Measurements from ENCODE around the gene ASNSD1. TPM values are rescaled to one million over a fixed set of nuclear protein-coding genes. Genes with fewer than 3 reads are reported as not detected.
"Not testable (repeated sequence)": the region's sequence is repeated elsewhere in the genome, so short reads cannot be mapped to it uniquely, and the experiment has no call there.

The ASNSD1 gene
- total RNA-seq, 1 donor from 2014 or later = 31.7 TPM

DNA sequence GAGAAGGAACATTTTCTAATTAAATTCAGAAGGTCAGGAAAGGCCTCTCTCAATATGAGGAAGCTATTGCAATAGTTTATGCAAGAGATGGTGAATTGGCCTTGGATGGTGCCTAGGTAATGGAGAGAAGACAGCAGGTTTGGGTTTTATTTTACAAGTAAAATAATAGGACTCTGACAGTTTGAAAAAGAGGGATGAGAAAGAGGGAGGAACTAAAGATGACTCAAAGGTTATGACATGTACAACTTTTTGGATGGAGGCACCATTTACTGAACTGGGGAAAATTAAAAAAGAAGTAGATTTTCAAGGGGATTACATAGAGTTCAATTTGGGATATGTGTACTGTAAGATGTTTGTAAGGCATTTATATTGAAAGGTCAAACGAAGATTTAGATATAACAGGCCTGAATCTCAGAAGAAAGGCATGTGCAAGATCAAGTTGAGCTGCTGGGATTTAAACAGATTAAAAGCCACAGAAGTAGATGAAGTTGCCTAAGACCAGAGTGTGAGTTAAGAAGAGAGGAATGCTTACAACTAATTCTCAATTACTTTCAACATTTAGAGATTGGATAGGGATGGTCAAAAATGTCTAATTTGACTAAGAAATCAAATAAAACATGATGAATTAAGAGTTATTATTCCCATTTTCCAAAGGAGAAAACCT, 12.3 kb upstream of the ASNSD1 start:
- no peaks in the 10 kb centered on the region for H3K4me1 ChIP-seq (ENCODE audit: insufficient read depth, low read length)
- H3K4me2 ChIP-seq (ENCODE audit: low read length) = no peak overlapping the region

DNA sequence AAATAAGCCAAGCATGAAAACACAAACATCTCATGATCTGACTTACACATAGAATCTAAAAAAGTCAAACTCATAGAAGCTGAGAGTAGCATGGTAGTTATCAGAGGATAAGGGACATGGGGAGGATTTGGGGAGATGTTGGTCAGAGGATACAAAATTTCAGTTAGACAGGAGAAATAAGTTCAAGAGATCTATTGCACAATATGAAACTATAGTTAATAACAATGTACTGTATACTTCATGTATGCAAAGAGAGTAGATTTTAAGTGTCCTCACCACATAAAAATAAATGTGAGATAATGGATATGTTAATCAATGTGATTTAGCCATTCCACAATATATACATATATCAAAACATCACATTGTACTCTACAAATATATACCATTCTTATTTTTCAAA, 10.0 kb upstream of the ASNSD1 start:
- no peaks in the 10 kb centered on the region for H3K9me3 ChIP-seq (ENCODE audit: insufficient read depth, low read depth, low read length)

More for the DNA sequence above, 12.3 kb upstream of the ASNSD1 start:
- FAIRE-seq = no peak
- peak; percentile 52 for DNase-seq (ENCODE audit: low read depth)
- Histone ChIP-seq H3K9ac (ENCODE audit: low read length) (no peak overlapping the region), H3K27me3 (ENCODE audit: insufficient read depth, low read length) (no peaks in the 10 kb centered on the region), H3K9me3 (ENCODE audit: insufficient read depth, low read depth, low read length) (no peaks in the 10 kb centered on the region), H3K79me2 (ENCODE audit: insufficient read depth, low read length) (no peaks in the 10 kb centered on the region), H3K27ac (ENCODE audit: low read depth, low read length) (no peak overlapping the region), H4K20me1 (ENCODE audit: insufficient read depth, low read length) (no peaks in the 10 kb centered on the region), H3K4me3 (ENCODE audit: insufficient read depth, low read depth, low read length) (no peak overlapping the region), H3K36me3 (ENCODE audit: insufficient read depth, low read length) (no peaks in the 10 kb centered on the region), H2AFZ (ENCODE audit: low read depth, low read length) (no peak overlapping the region)
- no peak overlapping the region for H3K4me3 Mint-ChIP-seq (ENCODE audit: unreplicated experiment)
- no peaks in the 10 kb centered on the region for H3K27me3 Mint-ChIP-seq (ENCODE audit: low read depth, unreplicated experiment)
- H3K27ac Mint-ChIP-seq (ENCODE audit: unreplicated experiment) = no peak overlapping the region
- H3K4me1 Mint-ChIP-seq (ENCODE audit: low read depth, unreplicated experiment) = peaks cover 6% of the 10 kb centered on the region
- no peaks in the 10 kb centered on the region for H3K36me3 Mint-ChIP-seq (ENCODE audit: low read depth, unreplicated experiment)
- H3K9me3 Mint-ChIP-seq (ENCODE audit: unreplicated experiment) = peaks cover 15% of the 10 kb centered on the region
- TF ChIP-seq EZH2 (IDR thresholded peaks at IDR 0.05; ENCODE audit: insufficient read depth, low read length) = no peak
- TF ChIP-seq, protein P1, sequence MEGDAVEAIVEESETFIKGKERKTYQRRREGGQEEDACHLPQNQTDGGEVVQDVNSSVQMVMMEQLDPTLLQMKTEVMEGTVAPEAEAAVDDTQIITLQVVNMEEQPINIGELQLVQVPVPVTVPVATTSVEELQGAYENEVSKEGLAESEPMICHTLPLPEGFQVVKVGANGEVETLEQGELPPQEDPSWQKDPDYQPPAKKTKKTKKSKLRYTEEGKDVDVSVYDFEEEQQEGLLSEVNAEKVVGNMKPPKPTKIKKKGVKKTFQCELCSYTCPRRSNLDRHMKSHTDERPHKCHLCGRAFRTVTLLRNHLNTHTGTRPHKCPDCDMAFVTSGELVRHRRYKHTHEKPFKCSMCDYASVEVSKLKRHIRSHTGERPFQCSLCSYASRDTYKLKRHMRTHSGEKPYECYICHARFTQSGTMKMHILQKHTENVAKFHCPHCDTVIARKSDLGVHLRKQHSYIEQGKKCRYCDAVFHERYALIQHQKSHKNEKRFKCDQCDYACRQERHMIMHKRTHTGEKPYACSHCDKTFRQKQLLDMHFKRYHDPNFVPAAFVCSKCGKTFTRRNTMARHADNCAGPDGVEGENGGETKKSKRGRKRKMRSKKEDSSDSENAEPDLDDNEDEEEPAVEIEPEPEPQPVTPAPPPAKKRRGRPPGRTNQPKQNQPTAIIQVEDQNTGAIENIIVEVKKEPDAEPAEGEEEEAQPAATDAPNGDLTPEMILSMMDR (IDR thresholded peaks at IDR 0.05; ENCODE audit: insufficient read depth, low read depth, low read length) = no peak

DNA sequence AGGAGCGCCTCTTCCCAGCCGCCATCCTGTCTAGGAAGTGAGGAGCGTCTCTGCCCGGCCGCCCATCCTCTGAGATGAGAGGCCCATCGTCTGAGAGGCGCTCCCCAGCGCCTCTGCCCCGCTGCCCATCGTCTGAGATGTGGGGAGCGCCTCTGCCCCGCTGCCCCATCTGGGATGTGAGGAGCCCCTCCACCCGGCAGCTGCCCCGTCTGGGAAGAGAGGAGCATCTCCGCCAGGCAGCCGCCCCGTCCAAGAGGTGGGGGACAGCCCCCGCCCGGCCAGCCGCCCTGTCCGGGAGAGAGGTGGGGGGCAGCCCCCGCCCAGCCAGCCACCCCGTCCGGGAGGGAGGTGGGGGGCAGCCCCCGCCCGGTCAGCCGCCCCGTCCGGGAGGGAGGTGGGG, 7.8 kb upstream of the ASNSD1 start:
- H3K9me3 Mint-ChIP-seq (ENCODE audit: unreplicated experiment) = peaks cover 16% of the 10 kb centered on the region
- H3K36me3 ChIP-seq (ENCODE audit: insufficient read depth, low read length); H3K9ac ChIP-seq (ENCODE audit: low read length); H3K4me2 ChIP-seq (ENCODE audit: low read length); H2AFZ ChIP-seq (ENCODE audit: low read depth, low read length); DNase-seq (ENCODE audit: low read depth); H4K20me1 ChIP-seq (ENCODE audit: insufficient read depth, low read length); H3K79me2 ChIP-seq (ENCODE audit: insufficient read depth, low read length); H3K36me3 Mint-ChIP-seq (ENCODE audit: low read depth, unreplicated experiment); H3K4me1 ChIP-seq (ENCODE audit: insufficient read depth, low read length); H3K4me3 ChIP-seq (ENCODE audit: insufficient read depth, low read depth, low read length); H3K4me3 Mint-ChIP-seq (ENCODE audit: unreplicated experiment); FAIRE-seq; H3K9me3 ChIP-seq (ENCODE audit: insufficient read depth, low read depth, low read length); H3K27ac ChIP-seq (ENCODE audit: low read depth, low read length); H3K27ac Mint-ChIP-seq (ENCODE audit: unreplicated experiment); H3K27me3 ChIP-seq (ENCODE audit: insufficient read depth, low read length); H3K27me3 Mint-ChIP-seq (ENCODE audit: low read depth, unreplicated experiment): not testable (repeated sequence)
- peaks cover 10% of the 10 kb centered on the region for H3K4me1 Mint-ChIP-seq (ENCODE audit: low read depth, unreplicated experiment)

More for the DNA sequence above, 10.0 kb upstream of the ASNSD1 start:
- no peak overlapping the region for H3K27ac ChIP-seq (ENCODE audit: low read depth, low read length)
- no peak overlapping the region for H3K4me3 Mint-ChIP-seq (ENCODE audit: unreplicated experiment)
- no peaks in the 10 kb centered on the region for H3K36me3 ChIP-seq (ENCODE audit: insufficient read depth, low read length)
- H3K79me2 ChIP-seq (ENCODE audit: insufficient read depth, low read length) = no peaks in the 10 kb centered on the region
- H3K27ac Mint-ChIP-seq (ENCODE audit: unreplicated experiment) = no peak overlapping the region
- H3K4me2 ChIP-seq (ENCODE audit: low read length) = no peak overlapping the region
- H3K27me3 ChIP-seq (ENCODE audit: insufficient read depth, low read length) = no peaks in the 10 kb centered on the region
- H3K4me1 ChIP-seq (ENCODE audit: insufficient read depth, low read length) = no peaks in the 10 kb centered on the region
- TF ChIP-seq, protein P1 (IDR thresholded peaks at IDR 0.05; ENCODE audit: insufficient read depth, low read depth, low read length) = no peak
- no peak for TF ChIP-seq EZH2 (IDR thresholded peaks at IDR 0.05; ENCODE audit: insufficient read depth, low read length)
- peaks cover 6% of the 10 kb centered on the region for H3K4me1 Mint-ChIP-seq (ENCODE audit: low read depth, unreplicated experiment)
- no peak overlapping the region for H3K9ac ChIP-seq (ENCODE audit: low read length)
- DNase-seq (ENCODE audit: low read depth) = no peak
- H3K9me3 Mint-ChIP-seq (ENCODE audit: unreplicated experiment) = peaks cover 16% of the 10 kb centered on the region
- H3K36me3 Mint-ChIP-seq (ENCODE audit: low read depth, unreplicated experiment) = no peaks in the 10 kb centered on the region
- no peaks in the 10 kb centered on the region for H3K27me3 Mint-ChIP-seq (ENCODE audit: low read depth, unreplicated experiment)
- no peak overlapping the region for H3K4me3 ChIP-seq (ENCODE audit: insufficient read depth, low read depth, low read length)
- no peak overlapping the region for H2AFZ ChIP-seq (ENCODE audit: low read depth, low read length)
- no peaks in the 10 kb centered on the region for H4K20me1 ChIP-seq (ENCODE audit: insufficient read depth, low read length)
- no peak for FAIRE-seq

All from astrocyte (in vitro differentiated cells and primary cell).